ENCODE results near the gene PML.
A peak's percentile ranks its signal among the peaks of the same experiment; 100 is the strongest.

DNA sequence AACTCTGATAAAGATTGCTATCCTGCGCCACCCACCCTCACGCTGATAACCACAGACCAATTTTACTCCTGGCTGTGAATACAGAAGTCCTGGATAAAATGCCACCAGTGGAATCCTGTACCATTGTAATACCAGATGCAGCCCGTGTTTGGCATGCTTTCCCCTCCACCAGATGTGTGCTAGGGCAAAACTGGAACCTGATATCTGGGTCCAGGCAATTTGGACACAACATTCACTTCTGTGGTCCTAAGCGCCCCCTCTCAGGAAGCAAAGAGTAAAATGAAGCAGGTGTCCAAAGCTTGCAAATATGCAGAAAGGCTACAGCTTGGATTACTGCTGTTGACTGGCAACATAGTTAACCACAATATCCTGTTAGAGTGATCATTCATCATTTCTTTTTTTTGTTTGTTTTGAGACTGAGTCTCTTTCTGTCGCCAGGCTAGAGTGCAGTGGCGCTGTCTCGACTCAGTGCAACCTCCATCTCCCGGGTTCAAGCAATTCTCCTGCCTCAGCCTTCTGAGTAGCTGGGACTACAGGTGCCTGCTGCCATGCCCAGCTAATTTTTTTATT is 35.4 kb upstream of the PML start:
- TF ChIP-seq CTCF (IDR thresholded peaks at IDR 0.05) (no peak), TAF1 (IDR thresholded peaks at IDR 0.05; ENCODE audit: borderline replicate concordance, low read depth, low read length) (no peak), RAD21 (IDR thresholded peaks at IDR 0.05; ENCODE audit: low read length) (no peak), SIN3A (IDR thresholded peaks at IDR 0.05; ENCODE audit: borderline replicate concordance, low read depth, low read length) (no peak), FOXM1 (IDR thresholded peaks at IDR 0.05; ENCODE audit: low read depth) (no peak), POLR2AphosphoS5 (IDR thresholded peaks at IDR 0.05; ENCODE audit: low read depth, low read length) (no peak), EP300 (IDR thresholded peaks at IDR 0.05; ENCODE audit: borderline replicate concordance in 1 of 2, low read depth in 1 of 2, low read length in 1 of 2) (peak in 1 of 2 experiments; percentile 7; a peak in 1 of 4 replicates), CHD2 (IDR thresholded peaks at IDR 0.05; ENCODE audit: low read length, partially characterized antibody) (no peak), RCOR1 (IDR thresholded peaks at IDR 0.05; ENCODE audit: low read length) (peak; percentile 55; the same call in 1 of the 2 replicates), ELF1 (IDR thresholded peaks at IDR 0.05) (no peak), TEAD4 (IDR thresholded peaks at IDR 0.05; ENCODE audit: borderline replicate concordance, insufficient read depth) (no peak), RXRA (IDR thresholded peaks at IDR 0.05; ENCODE audit: borderline replicate concordance, low read depth) (no peak)
- TF ChIP-seq, protein P1, sequence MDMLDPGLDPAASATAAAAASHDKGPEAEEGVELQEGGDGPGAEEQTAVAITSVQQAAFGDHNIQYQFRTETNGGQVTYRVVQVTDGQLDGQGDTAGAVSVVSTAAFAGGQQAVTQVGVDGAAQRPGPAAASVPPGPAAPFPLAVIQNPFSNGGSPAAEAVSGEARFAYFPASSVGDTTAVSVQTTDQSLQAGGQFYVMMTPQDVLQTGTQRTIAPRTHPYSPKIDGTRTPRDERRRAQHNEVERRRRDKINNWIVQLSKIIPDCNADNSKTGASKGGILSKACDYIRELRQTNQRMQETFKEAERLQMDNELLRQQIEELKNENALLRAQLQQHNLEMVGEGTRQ (IDR thresholded peaks at IDR 0.05; ENCODE audit: borderline replicate concordance, low read depth, low read length) = no peak
